ENCODE results near the gene CH25H.
"Not testable (repeated sequence)": the region's sequence is repeated elsewhere in the genome, so short reads cannot be mapped to it uniquely, and the experiment has no call there.

CH25H gene

DNA sequence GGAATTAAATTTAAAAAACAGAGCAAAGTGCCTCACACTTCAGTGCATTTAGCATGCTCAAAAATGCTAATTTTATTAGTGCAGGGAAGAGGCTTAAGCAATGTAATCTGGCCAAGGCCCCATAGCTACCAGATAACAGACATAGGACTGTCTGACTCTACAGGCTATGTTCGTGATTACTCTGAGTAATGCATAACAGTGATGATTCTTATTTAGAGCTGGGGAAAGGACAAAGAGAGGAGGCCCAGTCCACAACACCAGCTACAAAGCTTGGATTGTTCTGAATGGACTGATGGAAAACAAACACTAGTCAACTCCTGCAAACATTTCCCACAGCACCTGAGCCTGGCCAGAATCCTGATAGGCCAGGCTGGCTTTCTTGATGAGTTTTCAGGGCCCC is 8.4 kb upstream of the CH25H start:
- no peaks in the 10 kb centered on the region for H3K9me3 Mint-ChIP-seq
- no peak for ATAC-seq
- no peak overlapping the region for H3K27ac Mint-ChIP-seq
- H3K36me3 Mint-ChIP-seq = peaks cover 15% of the 10 kb centered on the region
- DNase-seq (ENCODE audit: low spot score in 2 of 2) = no peak
- H3K4me1 Mint-ChIP-seq = peaks cover 5% of the 10 kb centered on the region
- no peak overlapping the region for H3K4me3 Mint-ChIP-seq

DNA sequence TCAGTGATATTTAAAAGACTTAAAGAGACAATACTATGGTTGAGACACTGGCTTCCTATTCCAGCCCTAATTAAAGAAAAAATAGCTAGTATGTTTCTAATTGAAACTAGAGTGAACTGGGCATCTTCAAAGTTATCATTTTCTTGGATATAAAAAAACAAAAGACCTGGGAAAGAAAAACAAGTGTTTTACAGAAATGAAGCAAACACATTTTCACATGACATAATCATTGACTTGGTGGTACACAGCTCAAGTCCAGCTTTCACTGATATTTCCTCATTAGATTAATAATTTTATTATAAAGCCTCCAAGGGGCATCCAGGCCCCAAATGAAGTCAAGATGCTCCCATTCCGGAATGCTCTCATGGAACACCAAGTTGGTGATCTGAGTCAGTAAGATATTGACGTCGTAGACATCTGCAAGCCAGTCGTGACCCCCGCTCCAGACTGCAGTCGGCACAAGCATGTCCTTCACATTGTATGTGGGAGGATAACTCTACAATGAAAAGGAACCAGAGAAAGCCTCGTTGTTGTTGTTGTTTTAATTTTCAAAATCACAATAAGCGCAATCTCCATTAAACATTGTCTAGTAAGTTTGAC is 7.5 kb upstream of the CH25H start:
- Mint-ChIP-seq H3K9me3 (no peaks in the 10 kb centered on the region), H3K27ac (no peak overlapping the region), H3K4me3 (no peak overlapping the region), H3K36me3 (peaks cover 10% of the 10 kb centered on the region), H3K4me1 (peaks cover 5% of the 10 kb centered on the region)
- ATAC-seq (no peak), DNase-seq (ENCODE audit: low spot score in 2 of 2) (no peak)

- Mint-ChIP-seq H3K27ac (no peak overlapping the region), H3K4me3 (no peak overlapping the region), H3K4me1 (peaks cover 8% of the 10 kb centered on the region), H3K9me3 (no peaks in the 10 kb centered on the region), H3K36me3 (peaks cover 10% of the 10 kb centered on the region)
- ATAC-seq (no peak), DNase-seq (ENCODE audit: low spot score in 2 of 2) (no peak)
Measured at GRCh38 chr10:89213191-89213808, 6.2 kb upstream of the CH25H start.

GRCh38 chr10:89210794-89211425 is 3.8 kb upstream of the CH25H start:
- ATAC-seq = no peak
- DNase-seq (ENCODE audit: low spot score in 2 of 2) = no peak
- Mint-ChIP-seq H3K4me3 (no peak overlapping the region), H3K27ac (no peak overlapping the region), H3K9me3 (no peaks in the 10 kb centered on the region), H3K4me1 (peaks cover 17% of the 10 kb centered on the region), H3K36me3 (peaks cover 10% of the 10 kb centered on the region)

DNA sequence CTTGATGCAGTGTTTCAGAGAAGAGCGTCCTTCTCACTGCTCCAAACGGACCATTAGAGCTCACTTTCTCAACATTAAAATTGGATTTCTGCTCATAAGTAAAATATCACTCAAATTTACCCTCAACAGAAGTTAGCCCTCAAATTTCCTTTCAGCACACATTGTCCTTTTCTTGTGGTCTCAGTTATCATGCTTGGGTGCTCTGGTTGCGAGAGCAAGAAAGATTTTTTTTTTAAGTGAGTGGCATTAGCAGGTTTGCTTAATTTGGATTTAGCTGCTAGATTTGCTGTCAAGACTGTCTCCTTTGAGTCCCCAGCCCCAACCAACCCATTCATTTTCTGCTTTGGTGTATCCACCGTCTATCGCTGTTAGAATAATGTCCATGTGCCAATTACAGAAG is 2.6 kb upstream of the CH25H start:
- DNase-seq (ENCODE audit: low spot score in 2 of 2) (no peak), ATAC-seq (no peak)
- H3K4me1 Mint-ChIP-seq = peaks cover 17% of the 10 kb centered on the region
- peaks cover 5% of the 10 kb centered on the region for H3K36me3 Mint-ChIP-seq
- H3K27ac Mint-ChIP-seq = no peak overlapping the region
- H3K9me3 Mint-ChIP-seq = no peaks in the 10 kb centered on the region
- no peak overlapping the region for H3K4me3 Mint-ChIP-seq

GRCh38 chr10:89207801-89208551 is 859 bp upstream of the CH25H start:
- Mint-ChIP-seq H3K9me3 (no peaks in the 10 kb centered on the region), H3K36me3 (no peaks in the 10 kb centered on the region), H3K27ac (no peak overlapping the region), H3K4me3 (peak overlapping the region; percentile 83), H3K4me1 (peaks cover 17% of the 10 kb centered on the region)
- peak; percentile 46 for ATAC-seq
- DNase-seq (ENCODE audit: low spot score in 2 of 2) = peak; percentile 12 to 60

- Mint-ChIP-seq H3K36me3 (no peaks in the 10 kb centered on the region), H3K4me1 (peaks cover 17% of the 10 kb centered on the region), H3K27ac (no peak overlapping the region), H3K4me3 (peak overlapping the region; percentile 83), H3K9me3 (no peaks in the 10 kb centered on the region)
- DNase-seq (ENCODE audit: low spot score in 2 of 2) = peak in 1 of 2 donors; percentile 60
- peak; percentile 71 for ATAC-seq
Measured at GRCh38 chr10:89206402-89207180, 526 bp downstream of the CH25H start.

- ATAC-seq (no peak), DNase-seq (ENCODE audit: low spot score in 2 of 2) (no peak)
- Mint-ChIP-seq H3K27ac (no peak overlapping the region), H3K4me1 (peaks cover 17% of the 10 kb centered on the region), H3K36me3 (no peaks in the 10 kb centered on the region), H3K9me3 (no peaks in the 10 kb centered on the region), H3K4me3 (no peak overlapping the region)
Measured at GRCh38 chr10:89204621-89205185, 2.4 kb downstream of the CH25H start.

DNA sequence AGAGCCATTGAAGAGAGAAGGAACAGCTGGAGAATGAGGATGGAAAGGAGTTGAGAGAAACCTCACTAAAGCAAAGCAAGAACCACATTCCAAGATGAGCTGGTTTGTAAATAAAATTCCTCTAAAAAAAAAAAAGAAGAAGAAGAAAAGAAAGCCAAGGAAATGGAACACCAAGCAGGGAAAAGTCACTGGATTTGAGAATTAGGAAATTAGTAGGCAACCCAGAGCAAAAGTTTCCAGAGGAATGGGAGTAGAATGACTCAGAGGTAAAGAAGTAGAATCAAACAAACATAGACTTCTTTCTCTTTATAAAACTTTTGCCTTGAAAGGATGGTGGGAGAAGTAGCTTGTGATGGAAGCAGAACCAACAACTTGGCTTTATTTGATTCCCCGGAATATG is 3.9 kb downstream of the CH25H start:
- Mint-ChIP-seq H3K4me1 (peaks cover 19% of the 10 kb centered on the region), H3K4me3 (no peak overlapping the region)
- ATAC-seq = no peak

GRCh38 chr10:89202033-89202425 is 5.1 kb downstream of the CH25H start:
- Mint-ChIP-seq H3K27ac (no peak overlapping the region), H3K36me3 (no peaks in the 10 kb centered on the region), H3K4me3 (no peak overlapping the region), H3K9me3 (no peaks in the 10 kb centered on the region), H3K4me1 (peaks cover 14% of the 10 kb centered on the region)
- ATAC-seq (no peak), DNase-seq (ENCODE audit: low spot score in 2 of 2) (no peak)

More for the DNA sequence above, 3.9 kb downstream of the CH25H start:
- Mint-ChIP-seq H3K36me3 (no peaks in the 10 kb centered on the region), H3K9me3 (no peaks in the 10 kb centered on the region), H3K27ac (no peak overlapping the region)
- no peak for DNase-seq (ENCODE audit: low spot score in 2 of 2)

DNA sequence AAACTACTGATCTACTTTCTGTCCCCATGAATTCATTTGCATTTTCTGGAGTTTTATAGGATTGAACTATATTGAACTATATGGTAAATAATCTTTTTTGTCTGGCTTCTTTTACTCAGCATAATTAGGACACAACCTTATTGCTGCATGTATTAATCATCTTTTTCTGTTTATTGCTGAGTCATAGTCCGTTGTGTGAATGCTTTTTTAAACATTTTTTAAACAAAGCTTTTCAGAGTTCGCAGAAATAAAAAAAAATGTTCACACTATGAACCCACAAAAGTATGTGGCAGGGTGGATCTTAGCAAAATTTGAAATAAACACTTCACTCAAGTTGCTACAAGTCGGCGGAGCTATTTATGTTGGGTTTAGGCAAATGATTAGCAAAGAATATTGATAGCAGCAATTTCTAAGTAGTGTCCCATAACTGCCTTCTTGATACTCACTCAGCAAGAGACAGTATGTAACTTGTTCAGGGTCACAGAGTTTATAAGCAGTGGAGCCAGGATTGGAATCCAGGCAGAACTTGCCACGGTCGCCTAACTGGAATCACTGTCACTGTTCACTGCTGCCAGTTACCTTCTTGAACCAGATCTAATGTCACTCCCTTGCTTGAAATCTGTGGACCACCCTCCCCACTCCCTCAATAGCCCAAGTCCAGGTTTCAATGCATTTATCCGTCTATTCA is 5.6 kb downstream of the CH25H start:
- Mint-ChIP-seq H3K4me3 (no peak overlapping the region), H3K9me3 (no peaks in the 10 kb centered on the region), H3K4me1 (peaks cover 9% of the 10 kb centered on the region), H3K36me3 (no peaks in the 10 kb centered on the region), H3K27ac (peak overlapping the region; percentile 2)
- ATAC-seq = no peak
- DNase-seq (ENCODE audit: low spot score in 2 of 2) = no peak

GRCh38 chr10:89197473-89197872 is 9.6 kb downstream of the CH25H start:
- DNase-seq (ENCODE audit: low spot score in 2 of 2) (no peak), ATAC-seq (no peak)
- Mint-ChIP-seq H3K9me3 (no peaks in the 10 kb centered on the region), H3K27ac (no peak overlapping the region), H3K4me3 (no peak overlapping the region), H3K4me1 (peaks cover 5% of the 10 kb centered on the region), H3K36me3 (no peaks in the 10 kb centered on the region)

GRCh38 chr10:89191301-89191700 is 15.8 kb downstream of the CH25H start:
- H3K36me3 Mint-ChIP-seq; H3K4me3 Mint-ChIP-seq; ATAC-seq; H3K9me3 Mint-ChIP-seq; DNase-seq (ENCODE audit: low spot score in 2 of 2); H3K27ac Mint-ChIP-seq; H3K4me1 Mint-ChIP-seq: not testable (repeated sequence)

DNA sequence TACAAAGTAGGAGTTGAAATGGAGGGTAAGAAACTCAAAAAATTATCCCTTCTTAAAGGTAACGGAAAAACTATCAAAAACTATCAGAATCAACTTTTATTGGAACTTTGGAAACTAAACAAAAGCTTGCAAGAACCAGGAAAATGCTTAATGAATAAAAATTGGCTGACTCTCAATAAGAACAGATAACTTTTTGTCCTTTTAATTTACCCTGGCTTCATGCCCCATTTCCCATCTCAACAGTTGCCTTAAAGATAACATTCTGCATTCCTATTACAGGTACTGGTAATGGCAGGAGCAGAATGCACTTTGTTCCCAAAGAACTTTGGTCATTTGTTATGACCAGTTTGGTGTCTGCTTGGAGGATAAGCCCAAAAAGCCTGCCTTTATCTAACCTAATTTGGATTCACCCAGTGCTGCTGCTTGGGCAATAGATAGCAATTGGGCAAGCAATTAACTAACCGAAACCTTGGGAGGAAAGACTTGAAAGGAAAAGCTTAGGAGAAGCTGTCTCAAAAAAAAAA is 17.8 kb downstream of the CH25H start:
- Mint-ChIP-seq H3K9me3 (no peaks in the 10 kb centered on the region), H3K36me3 (no peaks in the 10 kb centered on the region), H3K4me1 (no peaks in the 10 kb centered on the region), H3K27ac (no peak overlapping the region), H3K4me3 (no peak overlapping the region)
- ATAC-seq = no peak
- DNase-seq (ENCODE audit: low spot score in 2 of 2) = no peak

Data from stimulated activated effector memory CD8-positive, alpha-beta T cell treated with anti-CD3 and anti-CD28 coated beads, Interleukin-12 subunit alpha, Interleukin-12 subunit beta, amount 100 ng/mL, for 72 hours (primary cell).